ENCODE measurements around the gene ITGB1BP1.

The ITGB1BP1 gene

GRCh38 chr2:9423922-9424272 lies 569 bp upstream of the ITGB1BP1 start:
- no peaks in the 10 kb centered on the region for H4K20me1 ChIP-seq (ENCODE audit: insufficient read depth, low read length)
- peak overlapping the region; percentile 68 for H3K27ac ChIP-seq (ENCODE audit: low read depth, low read length, poor library complexity, severe bottlenecking)
- H3K9ac ChIP-seq (ENCODE audit: low read length) = peak overlapping the region; percentile 94
- H3K36me3 ChIP-seq (ENCODE audit: insufficient read depth, low read length) = peaks cover 17% of the 10 kb centered on the region
- no peaks in the 10 kb centered on the region for H3K9me3 ChIP-seq (ENCODE audit: low read length)
- no peak for TF ChIP-seq EZH2 (IDR thresholded peaks at IDR 0.05; ENCODE audit: borderline replicate concordance, low read length)
- TF ChIP-seq, protein P1, sequence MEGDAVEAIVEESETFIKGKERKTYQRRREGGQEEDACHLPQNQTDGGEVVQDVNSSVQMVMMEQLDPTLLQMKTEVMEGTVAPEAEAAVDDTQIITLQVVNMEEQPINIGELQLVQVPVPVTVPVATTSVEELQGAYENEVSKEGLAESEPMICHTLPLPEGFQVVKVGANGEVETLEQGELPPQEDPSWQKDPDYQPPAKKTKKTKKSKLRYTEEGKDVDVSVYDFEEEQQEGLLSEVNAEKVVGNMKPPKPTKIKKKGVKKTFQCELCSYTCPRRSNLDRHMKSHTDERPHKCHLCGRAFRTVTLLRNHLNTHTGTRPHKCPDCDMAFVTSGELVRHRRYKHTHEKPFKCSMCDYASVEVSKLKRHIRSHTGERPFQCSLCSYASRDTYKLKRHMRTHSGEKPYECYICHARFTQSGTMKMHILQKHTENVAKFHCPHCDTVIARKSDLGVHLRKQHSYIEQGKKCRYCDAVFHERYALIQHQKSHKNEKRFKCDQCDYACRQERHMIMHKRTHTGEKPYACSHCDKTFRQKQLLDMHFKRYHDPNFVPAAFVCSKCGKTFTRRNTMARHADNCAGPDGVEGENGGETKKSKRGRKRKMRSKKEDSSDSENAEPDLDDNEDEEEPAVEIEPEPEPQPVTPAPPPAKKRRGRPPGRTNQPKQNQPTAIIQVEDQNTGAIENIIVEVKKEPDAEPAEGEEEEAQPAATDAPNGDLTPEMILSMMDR (IDR thresholded peaks at IDR 0.05; ENCODE audit: low read length) = no peak
- H3K4me1 ChIP-seq (ENCODE audit: insufficient read depth, low read length, severe bottlenecking) = peaks cover 39% of the 10 kb centered on the region
- no peak overlapping the region for H2AFZ ChIP-seq (ENCODE audit: low read length)
- H3K79me2 ChIP-seq (ENCODE audit: insufficient read depth, low read length) = peaks cover 42% of the 10 kb centered on the region
- no peaks in the 10 kb centered on the region for H3K9me2 ChIP-seq (ENCODE audit: low read depth, low read length)
- H3F3A ChIP-seq (ENCODE audit: insufficient read depth, low read length) = no peaks in the 10 kb centered on the region
- peak overlapping the region; percentile 98 for H3K4me2 ChIP-seq (ENCODE audit: low read length)
- peak overlapping the region; percentile 89 for H3K4me3 ChIP-seq (ENCODE audit: low read depth, low read length, poor library complexity, severe bottlenecking)
- no peaks in the 10 kb centered on the region for H3K27me3 ChIP-seq (ENCODE audit: insufficient read depth, low read length)

DNA sequence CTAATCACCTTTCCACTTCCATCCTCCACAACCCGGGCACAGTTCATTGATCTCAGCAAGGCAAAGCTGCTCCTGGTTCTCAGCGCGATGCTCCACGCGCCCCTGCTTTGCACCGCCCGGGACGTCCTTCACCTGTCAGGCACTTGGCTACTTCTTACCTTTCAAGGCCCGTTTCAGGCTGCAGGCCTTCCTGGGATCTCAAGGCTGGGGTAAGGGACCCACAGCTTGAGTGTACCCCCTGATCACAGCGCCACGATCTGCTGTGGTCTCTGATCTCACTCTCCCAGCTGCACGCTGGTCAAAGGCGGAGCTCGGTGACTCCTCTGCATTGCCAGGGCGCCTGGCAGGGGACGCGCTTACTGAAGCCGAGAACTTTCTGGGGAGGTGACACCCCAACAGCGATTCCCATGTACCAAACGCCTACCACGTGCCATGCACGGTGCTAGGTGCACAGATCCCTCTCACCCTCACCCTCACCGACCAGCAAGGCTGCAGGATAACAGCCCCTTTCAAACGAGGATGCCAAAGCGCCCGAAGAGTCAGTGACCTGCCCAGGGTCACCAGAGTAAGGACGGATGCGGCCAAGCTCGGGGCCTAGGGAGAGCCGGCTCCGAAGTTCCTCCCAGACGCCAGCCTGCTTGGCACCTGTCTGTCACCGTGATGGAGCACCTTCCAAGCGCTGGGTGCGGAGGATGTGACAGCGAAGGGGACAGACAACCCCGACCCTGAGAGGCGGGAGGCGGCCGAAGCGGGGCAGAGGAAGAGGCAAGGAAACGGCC lies 818 bp downstream of the ITGB1BP1 start:
- Histone ChIP-seq H3K27me3 (ENCODE audit: insufficient read depth, low read length) (no peaks in the 10 kb centered on the region), H3K4me2 (ENCODE audit: low read length) (peak overlapping the region; percentile 98), H3K4me3 (ENCODE audit: low read depth, low read length, poor library complexity, severe bottlenecking) (peak overlapping the region; percentile 89), H3K9me2 (ENCODE audit: low read depth, low read length) (no peaks in the 10 kb centered on the region), H3K27ac (ENCODE audit: low read depth, low read length, poor library complexity, severe bottlenecking) (peak overlapping the region; percentile 3), H3K9ac (ENCODE audit: low read length) (peak overlapping the region; percentile 94), H3K4me1 (ENCODE audit: insufficient read depth, low read length, severe bottlenecking) (peaks cover 39% of the 10 kb centered on the region), H3K9me3 (ENCODE audit: low read length) (no peaks in the 10 kb centered on the region), H2AFZ (ENCODE audit: low read length) (no peak overlapping the region), H3F3A (ENCODE audit: insufficient read depth, low read length) (no peaks in the 10 kb centered on the region), H3K36me3 (ENCODE audit: insufficient read depth, low read length) (peaks cover 22% of the 10 kb centered on the region; the same call in 1 of the 2 replicates), H4K20me1 (ENCODE audit: insufficient read depth, low read length) (no peaks in the 10 kb centered on the region), H3K79me2 (ENCODE audit: insufficient read depth, low read length) (peaks cover 42% of the 10 kb centered on the region)
- TF ChIP-seq EZH2 (IDR thresholded peaks at IDR 0.05; ENCODE audit: borderline replicate concordance, low read length) = no peak
- TF ChIP-seq, protein P1 (IDR thresholded peaks at IDR 0.05; ENCODE audit: low read length) = 0 out of 2 replicates have a peak, but pooled peaks have one; percentile 3

- Histone ChIP-seq H3F3A (ENCODE audit: insufficient read depth, low read length) (no peaks in the 10 kb centered on the region), H3K36me3 (ENCODE audit: insufficient read depth, low read length) (peaks cover 29% of the 10 kb centered on the region; the same call in 1 of the 2 replicates), H3K9me2 (ENCODE audit: low read depth, low read length) (no peaks in the 10 kb centered on the region), H2AFZ (ENCODE audit: low read length) (no peak overlapping the region), H4K20me1 (ENCODE audit: insufficient read depth, low read length) (no peaks in the 10 kb centered on the region), H3K27ac (ENCODE audit: low read depth, low read length, poor library complexity, severe bottlenecking) (no peak overlapping the region), H3K9me3 (ENCODE audit: low read length) (no peaks in the 10 kb centered on the region), H3K4me2 (ENCODE audit: low read length) (peak overlapping the region; percentile 14; the same call in 1 of the 2 replicates), H3K9ac (ENCODE audit: low read length) (no peak overlapping the region), H3K79me2 (ENCODE audit: insufficient read depth, low read length) (peaks cover 42% of the 10 kb centered on the region), H3K4me1 (ENCODE audit: insufficient read depth, low read length, severe bottlenecking) (peaks cover 37% of the 10 kb centered on the region), H3K4me3 (ENCODE audit: low read depth, low read length, poor library complexity, severe bottlenecking) (no peak overlapping the region), H3K27me3 (ENCODE audit: insufficient read depth, low read length) (no peaks in the 10 kb centered on the region)
- TF ChIP-seq EZH2 (IDR thresholded peaks at IDR 0.05; ENCODE audit: borderline replicate concordance, low read length) = no peak
- TF ChIP-seq, protein P1 (IDR thresholded peaks at IDR 0.05; ENCODE audit: low read length) = no peak
Measured at GRCh38 chr2:9420495-9420894, 2.8 kb downstream of the ITGB1BP1 start.

Measured in OCI-LY1 (cell line).